Common myeloid progenitor, CD34-positive (primary cell): Measurements from ENCODE around the gene ATP5ME.
"Not testable (repeated sequence)": the region's sequence is repeated elsewhere in the genome, so short reads cannot be mapped to it uniquely, and the experiment has no call there.

ENCODE experiments used
- CTCF ChIA-PET: fragments of 350-600 bp; sonication (Branson Sonifier 250); formaldehyde crosslinking; loops from one replicate; lab custom pipeline; 2021; ENCODE audit warnings: antibody characterized with exemption; lab: Charles Lee
- POLR2A ChIA-PET: fragments of 350-600 bp; sonication (Branson Sonifier 250); formaldehyde crosslinking; loops from one replicate; lab custom pipeline; 2021; ENCODE audit warnings: antibody characterized with exemption; lab: Charles Lee
- DNase-seq, 3 donors: peaks; one replicate each; pipeline versions ENCODE4 v3.0.0 to v3.0.0-alpha.2; 2013
- H3K27ac ChIP-seq, 2 experiments: 1 replicate in 1 of 2; 2 replicates in 1 of 2; pipeline ENCODE4 v1.7.0; 2013; ENCODE audit warnings: inconsistent platforms in 2 of 2, low read length in 2 of 2, mild to moderate bottlenecking in 2 of 2, low read depth in 1 of 2, moderate library complexity in 1 of 2; ENCODE audit not compliant: severe bottlenecking in 2 of 2, insufficient read depth in 1 of 2, poor library complexity in 1 of 2
- H3K27me3 ChIP-seq, 5 experiments: replicated peaks in 2 of 5; 1 replicate in 3 of 5; 2 replicates in 2 of 5; pipeline versions ENCODE4 v1.6.1 to v1.7.0; 2013; ENCODE audit warnings: low read length in 4 of 5, mild to moderate bottlenecking in 2 of 5, moderate library complexity in 2 of 5, inconsistent platforms in 1 of 5; ENCODE audit not compliant: insufficient read depth in 5 of 5, control insufficient read depth in 4 of 5
- H3K36me3 ChIP-seq, 4 experiments: 1 replicate in 2 of 4; 2 replicates in 2 of 4; pipeline versions ENCODE4 v1.6.1 to v1.7.0; 2013; ENCODE audit warnings: low read length in 3 of 4, control low read depth in 1 of 4, mild to moderate bottlenecking in 1 of 4; ENCODE audit not compliant: control insufficient read depth in 4 of 4, insufficient read depth in 4 of 4
- H3K4me1 ChIP-seq, 4 experiments: 1 replicate in 3 of 4; 2 replicates in 1 of 4; pipeline versions ENCODE4 v1.6.1 to v1.7.1; 2013; ENCODE audit warnings: low read length in 3 of 4, mild to moderate bottlenecking in 3 of 4, control low read depth in 1 of 4, inconsistent platforms in 1 of 4, moderate library complexity in 1 of 4; ENCODE audit not compliant: control insufficient read depth in 4 of 4, insufficient read depth in 4 of 4; ENCODE audit errors: control extremely low read depth in 1 of 4
- H3K4me3 ChIP-seq, 7 experiments: 1 replicate in 4 of 7; 2 replicates in 3 of 7; pipeline versions ENCODE4 v1.5.1 to v1.7.0; 2013; ENCODE audit warnings: mild to moderate bottlenecking in 7 of 7, low read length in 6 of 7, moderate library complexity in 6 of 7, inconsistent platforms in 2 of 7, low read depth in 2 of 7, control low read depth in 1 of 7; ENCODE audit not compliant: insufficient read depth in 4 of 7, control insufficient read depth in 1 of 7; ENCODE audit errors: extremely low read depth in 1 of 7
- H3K9me3 ChIP-seq, 5 experiments: 1 replicate in 4 of 5; 2 replicates in 1 of 5; pipeline versions ENCODE4 v1.6.1 to v1.7.1; 2013; ENCODE audit warnings: low read length in 4 of 5, mild to moderate bottlenecking in 2 of 5, inconsistent platforms in 1 of 5, low read depth in 1 of 5, moderate library complexity in 1 of 5; ENCODE audit not compliant: control insufficient read depth in 4 of 5, insufficient read depth in 2 of 5; ENCODE audit errors: control extremely low read depth in 1 of 5
- WGBS: methylation state at CpG from one replicate; pipeline ENCODE4 v1.1.5; 2013; ENCODE audit not compliant: insufficient coverage; 5-methylcytosine and 5-hydroxymethylcytosine counted together

The ATP5ME gene

DNA sequence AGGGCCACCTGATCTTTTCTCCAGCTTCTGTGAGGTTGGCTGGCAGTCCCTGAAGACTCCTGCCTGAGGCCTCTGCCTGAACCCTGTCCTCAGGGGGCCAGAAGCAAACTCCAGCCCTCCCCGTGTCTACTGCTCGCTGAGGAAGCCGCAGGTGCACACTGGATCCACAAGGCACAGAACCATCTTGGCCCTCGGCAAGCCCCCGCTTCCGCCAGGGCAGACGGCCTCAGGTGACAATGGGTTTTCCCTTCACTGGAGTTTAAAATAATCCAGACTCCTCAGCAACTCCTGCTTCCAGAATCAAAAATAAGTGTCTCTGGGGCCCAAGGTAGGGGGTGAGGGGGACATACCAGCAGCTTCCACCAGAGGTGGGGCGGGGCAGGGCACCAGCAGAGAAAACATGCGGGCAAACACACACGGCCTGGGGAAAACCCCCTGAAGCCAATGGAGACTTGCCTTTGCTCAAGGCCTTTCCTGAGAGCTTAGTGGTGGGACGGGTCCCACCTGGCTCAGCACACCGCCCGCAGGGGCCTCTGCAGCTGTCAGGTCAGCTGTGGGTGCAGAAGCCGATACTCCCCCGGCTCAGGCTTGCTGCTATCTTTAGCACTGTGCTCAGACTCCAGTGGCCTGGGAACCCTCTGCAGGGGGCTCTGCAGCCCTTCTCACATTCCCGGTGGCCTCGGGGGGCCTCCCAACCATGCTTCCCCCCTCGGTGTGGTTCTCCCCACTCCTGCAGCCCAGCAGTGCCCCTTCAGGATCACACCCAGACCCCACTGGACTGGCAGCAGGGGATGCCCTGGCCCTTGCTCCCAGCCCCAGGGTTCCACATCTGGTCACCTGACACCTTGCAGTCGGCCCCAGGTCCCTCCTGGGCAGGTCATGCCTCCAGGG lies 2.1 kb upstream of the ATP5ME start:
- Histone ChIP-seq H3K27me3 (no peaks in the 10 kb centered on the region), H3K9me3 (no peaks in the 10 kb centered on the region), H3K27ac (no peak overlapping the region), H3K4me3 (no peak overlapping the region), H3K4me1 (peaks cover 0 to 38% (median 30%) of the 10 kb centered on the region in 4 experiments), H3K36me3 (peaks cover 4 to 15% (median 12%) of the 10 kb centered on the region in 4 experiments)
- peak in 1 of 3 donors; percentile 42 for DNase-seq
- ChIA-PET CTCF (interaction anchor here (0.5 to 2.6 kb wide), 2 partner anchors 11 to 162 kb away, joined by 3 to 6 read pairs; no protein-coding TSS in a partner anchor), POLR2A (no interaction called here)
- WGBS = 82% methylated on average over 11 of the region's 19 CpGs

- ChIA-PET CTCF (interaction anchor here (0.5 to 2.6 kb wide), 5 partner anchors 10 to 161 kb away, joined by 3 to 6 read pairs (median 3); no protein-coding TSS in a partner anchor), POLR2A (no interaction called here)
- peak in 2 of 3 donors; percentile 54 to 68 for DNase-seq
- peak overlapping the region; percentile 65 to 93 (median 84) for H3K4me3 ChIP-seq
- H3K9me3 ChIP-seq = no peaks in the 10 kb centered on the region
- peaks cover 4 to 24% (median 16%) of the 10 kb centered on the region in 4 experiments for H3K36me3 ChIP-seq
- WGBS = 68% methylated on average over 25 of the region's 26 CpGs
- no peaks in the 10 kb centered on the region for H3K27me3 ChIP-seq
- peaks cover 0 to 32% (median 21%) of the 10 kb centered on the region in 4 experiments for H3K4me1 ChIP-seq
- H3K27ac ChIP-seq = peak overlapping the region; percentile 92 to 94
Observed at GRCh38 chr4:675036-675882, 1.2 kb upstream of the ATP5ME start.

- H3K27ac ChIP-seq = peak overlapping the region in 1 of 2 experiments; percentile 73
- ChIA-PET CTCF (interaction anchor here (0.9 to 2.6 kb wide), 7 partner anchors 8 to 430 kb away, joined by 3 to 8 read pairs (median 4); no protein-coding TSS in a partner anchor), POLR2A (interaction anchor here (0.6 kb wide), 1 partner anchor 18 kb away, joined by 4 read pairs; no protein-coding TSS in a partner anchor)
- peaks cover 4 to 26% (median 16%) of the 10 kb centered on the region in 4 experiments for H3K36me3 ChIP-seq
- H3K4me1 ChIP-seq = peaks cover 0 to 32% (median 19%) of the 10 kb centered on the region in 4 experiments
- no peaks in the 10 kb centered on the region for H3K27me3 ChIP-seq
- no peaks in the 10 kb centered on the region for H3K9me3 ChIP-seq
- H3K4me3 ChIP-seq = peak overlapping the region; percentile 53 to 93 (median 70)
- DNase-seq = no peak
- 12% methylated on average over 49 of the region's 55 CpGs for WGBS
Observed at GRCh38 chr4:673349-674091, 556 bp downstream of the ATP5ME start.

DNA sequence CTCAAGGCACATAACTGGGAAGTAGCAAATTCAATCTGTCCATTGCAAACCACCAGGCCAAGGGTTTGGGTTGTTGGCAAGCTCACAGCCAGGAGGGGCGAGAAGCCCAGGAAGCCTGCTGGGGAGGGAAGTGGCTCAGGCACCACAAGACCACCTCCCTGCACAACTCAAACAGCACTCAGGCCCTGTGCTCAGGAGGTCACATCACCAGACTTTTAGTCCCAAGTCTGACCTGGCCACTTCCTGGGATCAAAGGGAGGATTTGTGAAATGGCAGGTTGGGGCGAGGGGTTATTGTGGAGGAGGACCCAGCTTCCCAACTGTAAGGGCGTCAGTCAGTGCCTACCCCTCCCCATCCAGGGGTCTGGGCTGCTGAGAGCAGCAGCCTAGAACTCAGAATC lies 2.3 kb downstream of the ATP5ME start:
- CTCF ChIA-PET = interaction anchor here (0.7 to 2.2 kb wide), 3 partner anchors 9 to 70 kb away, joined by 3 to 5 read pairs (median 3); no protein-coding TSS in a partner anchor
- H3K4me1 ChIP-seq = peaks cover 0 to 32% (median 19%) of the 10 kb centered on the region in 4 experiments
- 100% methylated on average over 1 of the region's 3 CpGs for WGBS
- POLR2A ChIA-PET = no interaction called here
- peaks cover 4 to 26% (median 16%) of the 10 kb centered on the region in 4 experiments for H3K36me3 ChIP-seq
- no peaks in the 10 kb centered on the region for H3K9me3 ChIP-seq
- DNase-seq = no peak
- no peak overlapping the region for H3K27ac ChIP-seq
- no peak overlapping the region for H3K4me3 ChIP-seq
- no peaks in the 10 kb centered on the region for H3K27me3 ChIP-seq

- H3K27me3 ChIP-seq, H3K4me3 ChIP-seq, H3K9me3 ChIP-seq, POLR2A ChIA-PET, DNase-seq, H3K27ac ChIP-seq, CTCF ChIA-PET: not testable (repeated sequence)
- WGBS = 97% methylated on average over 9 of the region's 11 CpGs
- Histone ChIP-seq H3K4me1 (peaks cover 0 to 20% (median 12%) of the 10 kb centered on the region in 4 experiments), H3K36me3 (peaks cover 4 to 26% (median 16%) of the 10 kb centered on the region in 4 experiments)
Observed at GRCh38 chr4:669806-670559, 4.1 kb downstream of the ATP5ME start.

DNA sequence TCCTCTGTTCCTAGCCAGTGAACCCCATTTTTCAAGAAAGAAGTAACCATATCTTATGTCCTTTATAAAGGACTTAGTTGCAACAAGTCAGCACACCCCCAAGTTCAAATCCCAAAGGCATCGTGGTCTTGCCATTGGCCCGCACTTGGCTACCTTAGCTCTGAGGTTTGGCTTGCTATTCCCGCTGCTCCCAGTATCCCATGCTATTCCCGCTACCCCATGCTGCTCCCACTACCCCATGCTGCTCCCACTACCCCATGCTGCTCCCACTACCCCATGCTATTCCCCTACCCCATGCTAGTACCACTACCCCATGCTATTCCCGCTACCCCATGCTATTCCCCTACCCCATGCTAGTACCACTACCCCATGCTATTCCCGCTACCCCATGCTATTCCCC lies 5.9 kb downstream of the ATP5ME start:
- CTCF ChIA-PET, H3K27me3 ChIP-seq, POLR2A ChIA-PET, H3K27ac ChIP-seq, H3K9me3 ChIP-seq, DNase-seq, H3K4me3 ChIP-seq: not testable (repeated sequence)
- 95% methylated on average over 6 of the region's 6 CpGs for WGBS
- Histone ChIP-seq H3K36me3 (peaks cover 4 to 26% (median 16%) of the 10 kb centered on the region in 4 experiments), H3K4me1 (peaks cover 0 to 23% (median 14%) of the 10 kb centered on the region in 4 experiments)
